GM23248 (cell line): ENCODE data around the gene ABR. TPM values are rescaled to one million over a fixed set of nuclear protein-coding genes. Genes with fewer than 3 reads are reported as not detected.

Source experiments
- DNase-seq: peaks from one replicate; pipeline ENCODE4 v3.0.0-alpha.2; 2015
- H2AFZ ChIP-seq: fragments of 200-600 bp; sonication (generic); 2 replicates; pipeline ENCODE4 v1.6.1; 2016; ENCODE audit warnings: antibody characterized with exemption
- H3F3A ChIP-seq: fragments of 200-600 bp; sonication (generic); 2 replicates; pipeline ENCODE4 v1.6.1; 2016; ENCODE audit warnings: mild to moderate bottlenecking, antibody characterized with exemption, mixed run types; ENCODE audit not compliant: insufficient read depth
- H3K27ac ChIP-seq: fragments of 200-600 bp; sonication (generic); 2 replicates; pipeline ENCODE4 v1.5.1; 2016; ENCODE audit warnings: mild to moderate bottlenecking
- H3K27me3 ChIP-seq: fragments of 200-600 bp; sonication (generic); replicated peaks from 2 replicates; pipeline ENCODE4 v1.6.1; 2016; ENCODE audit warnings: mild to moderate bottlenecking; ENCODE audit not compliant: insufficient read depth
- H3K36me3 ChIP-seq: fragments of 200-600 bp; sonication (generic); 2 replicates; pipeline ENCODE4 v1.6.1; 2016; ENCODE audit warnings: low read depth, mild to moderate bottlenecking
- H3K4me1 ChIP-seq: fragments of 200-600 bp; sonication (generic); 2 replicates; pipeline ENCODE4 v1.6.1; 2016; ENCODE audit warnings: mild to moderate bottlenecking; ENCODE audit not compliant: insufficient read depth
- H3K4me2 ChIP-seq: fragments of 200-600 bp; sonication (generic); one replicate; pipeline ENCODE4 v1.6.1; 2016; ENCODE audit warnings: mild to moderate bottlenecking; ENCODE audit not compliant: unreplicated experiment
- H3K4me3 ChIP-seq: fragments of 200-600 bp; sonication (generic); 2 replicates; pipeline ENCODE4 v1.5.1; 2016; ENCODE audit warnings: mild to moderate bottlenecking
- H3K79me2 ChIP-seq: fragments of 200-600 bp; sonication (generic); 2 replicates; pipeline ENCODE4 v1.6.1; 2016; ENCODE audit warnings: mild to moderate bottlenecking; ENCODE audit not compliant: insufficient read depth
- H3K9ac ChIP-seq: fragments of 200-600 bp; sonication (generic); 2 replicates; pipeline ENCODE4 v1.6.1; 2016; ENCODE audit warnings: mild to moderate bottlenecking
- H3K9me2 ChIP-seq: fragments of 200-600 bp; sonication (generic); 2 replicates; pipeline ENCODE4 v1.6.1; 2016; ENCODE audit warnings: mixed run types, mild to moderate bottlenecking, moderate library complexity; ENCODE audit not compliant: insufficient read depth
- H3K9me3 ChIP-seq: fragments of 200-600 bp; sonication (generic); one replicate; pipeline ENCODE4 v1.6.1; 2017; ENCODE audit warnings: low read depth
- H4K20me1 ChIP-seq: fragments of 200-600 bp; sonication (generic); 2 replicates; pipeline ENCODE4 v1.6.0; 2016; ENCODE audit not compliant: insufficient read depth
- EZH2 ChIP-seq: fragments of 200-600 bp; sonication (generic); IDR thresholded peaks from 2 replicates; pipeline ENCODE4 v1.6.1; 2018; ENCODE audit warnings: antibody characterized with exemption, mild to moderate bottlenecking; ENCODE audit not compliant: insufficient read depth, poor library complexity, severe bottlenecking
- EZH2phosphoT487 ChIP-seq: fragments of 200-600 bp; sonication (generic); IDR thresholded peaks from 2 replicates; pipeline ENCODE4 v1.6.1; 2018; ENCODE audit warnings: antibody characterized with exemption, moderate library complexity, mild to moderate bottlenecking, low read depth; ENCODE audit not compliant: insufficient read depth
- WGBS, 2 experiments: methylation state at CpG; one replicate each; pipeline ENCODE4 v1.1.6; 2015 to 2017; ENCODE audit warnings: low lambda C conversion rate in 2 of 2, low coverage in 1 of 2; ENCODE audit errors: missing lambda C conversion rate in 2 of 2; 5-methylcytosine and 5-hydroxymethylcytosine counted together
- in situ Hi-C: fragments of 300-500 bp; cut with MboI; formaldehyde crosslinking; loops from 2 replicates; pipeline ENCODE4 v1.15.0; 2020
- polyA plus RNA-seq: library from polyadenylated mRNA; unstranded; fragments of >200 nt; fragmentation: Nextera tagmentation; extraction: Ambion mirVana; gene quantifications from 2 replicates; pipeline ENCODE4 v1.2.1, GENCODE V29; 2016
- total RNA-seq: library from RNA; depleted of rRNA; stranded (reverse); fragments of >200 nt; shearing (Covaris generic); gene quantifications from 2 replicates; pipeline ENCODE4 v1.2.3, GENCODE V29; 2014

Gene ABR
- total and polyA plus RNA-seq, 2 experiments from 2014 or later, result 24.4 to 38.2 TPM

DNA sequence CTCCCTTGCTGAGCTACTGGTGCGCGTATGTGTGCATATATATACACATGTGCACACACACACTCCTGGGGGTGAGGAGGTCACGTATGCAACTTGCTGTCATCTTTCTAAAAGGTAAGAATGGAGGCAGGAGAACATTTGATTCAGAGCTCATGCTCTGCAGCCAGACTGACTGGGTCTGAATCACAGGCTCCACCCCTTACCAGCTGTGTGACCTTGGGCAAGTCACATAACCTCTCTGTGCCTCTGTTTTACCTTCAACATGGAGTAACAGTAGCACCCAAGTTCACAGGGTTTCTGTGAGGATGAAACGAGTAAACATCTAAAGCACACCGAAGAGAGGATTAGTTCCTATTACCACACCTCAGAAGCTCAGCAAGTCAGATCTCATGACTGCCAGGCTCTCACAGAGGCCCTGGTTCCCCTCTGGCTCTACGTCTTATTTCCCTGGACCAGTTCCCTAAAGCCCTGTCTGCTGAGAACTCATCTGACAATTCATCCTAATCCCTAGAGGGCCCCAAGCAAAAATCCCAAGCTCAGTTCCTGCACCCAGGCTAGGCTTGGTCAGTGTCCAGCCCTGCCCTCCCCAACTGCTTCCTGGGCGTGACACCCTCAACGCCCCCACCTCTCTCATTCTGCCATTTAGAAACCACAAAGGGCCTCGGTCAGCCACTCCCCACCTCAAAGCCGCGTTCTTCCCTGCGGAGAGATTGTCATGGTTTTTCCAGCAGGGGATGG, 28.7 kb downstream of the ABR start:
- Histone ChIP-seq H3K4me3 (no peak overlapping the region), H3K27ac (no peak overlapping the region), H3K36me3 (no peaks in the 10 kb centered on the region), H3K27me3 (no peaks in the 10 kb centered on the region), H4K20me1 (no peaks in the 10 kb centered on the region), H3K4me1 (no peaks in the 10 kb centered on the region), H3F3A (no peaks in the 10 kb centered on the region), H3K9me3 (no peaks in the 10 kb centered on the region), H3K9me2 (no peaks in the 10 kb centered on the region), H3K9ac (no peak overlapping the region), H3K4me2 (no peak overlapping the region), H2AFZ (no peak overlapping the region), H3K79me2 (no peaks in the 10 kb centered on the region)
- WGBS, 2 experiments, result 71 to 72% methylated on average over 12 of the region's 12 CpGs
- TF ChIP-seq EZH2phosphoT487 (no peak), EZH2 (no peak)
- DNase-seq, result no peak
- in situ Hi-C loops, result no loop called here

DNA sequence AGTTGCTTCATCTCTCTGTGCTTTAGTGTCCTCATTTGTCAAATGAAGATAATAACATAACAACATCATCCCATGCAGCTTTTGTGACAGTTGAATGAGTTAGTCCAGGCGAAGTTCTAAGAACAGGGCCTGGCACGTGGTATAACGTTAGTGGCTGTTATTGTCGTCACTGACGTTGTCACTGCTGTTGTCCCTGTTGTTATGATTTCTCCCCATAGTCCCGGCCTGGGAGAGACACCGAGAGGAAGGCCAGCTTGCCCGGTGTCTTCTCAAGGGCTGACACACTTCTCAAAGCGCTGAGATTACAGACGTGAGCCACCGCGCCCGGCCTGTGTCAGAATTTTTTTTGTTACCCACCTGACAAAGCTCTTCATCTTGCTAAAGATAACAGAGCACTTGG, 29.9 kb downstream of the ABR start:
- Histone ChIP-seq H3K4me1 (no peaks in the 10 kb centered on the region), H3K36me3 (no peaks in the 10 kb centered on the region), H3K4me2 (no peak overlapping the region), H3K27me3 (no peaks in the 10 kb centered on the region), H3F3A (no peaks in the 10 kb centered on the region), H3K9me2 (no peaks in the 10 kb centered on the region), H4K20me1 (no peaks in the 10 kb centered on the region), H3K27ac (no peak overlapping the region), H3K9me3 (no peaks in the 10 kb centered on the region), H2AFZ (no peak overlapping the region), H3K9ac (no peak overlapping the region), H3K4me3 (no peak overlapping the region), H3K79me2 (no peaks in the 10 kb centered on the region)
- in situ Hi-C loops, result no loop called here
- TF ChIP-seq EZH2phosphoT487, result no peak
- no peak for TF ChIP-seq EZH2
- 87 to 91% methylated on average over 13 of the region's 13 CpGs for WGBS, 2 experiments
- no peak for DNase-seq

- in situ Hi-C loops, result no loop called here
- peak; percentile 58 for DNase-seq
- H4K20me1 ChIP-seq, result no peaks in the 10 kb centered on the region
Observed at GRCh38 chr17:1147664-1148063, 32.1 kb downstream of the ABR start.

GRCh38 chr17:1146561-1147265, 33.1 kb downstream of the ABR start:
- Histone ChIP-seq H2AFZ (no peak overlapping the region), H3K4me3 (no peak overlapping the region), H3K36me3 (no peaks in the 10 kb centered on the region), H3K9me3 (no peaks in the 10 kb centered on the region), H3K4me2 (no peak overlapping the region), H3F3A (no peaks in the 10 kb centered on the region), H3K27ac (no peak overlapping the region), H3K4me1 (no peaks in the 10 kb centered on the region), H3K9ac (no peak overlapping the region), H3K79me2 (no peaks in the 10 kb centered on the region), H3K27me3 (no peaks in the 10 kb centered on the region), H3K9me2 (no peaks in the 10 kb centered on the region), H4K20me1 (no peaks in the 10 kb centered on the region)
- no peak for DNase-seq
- 72 to 80% methylated on average over 7 to 9 of the region's 9 CpGs for WGBS, 2 experiments
- TF ChIP-seq EZH2phosphoT487 (no peak), EZH2 (no peak)
- in situ Hi-C loops, result no loop called here

More at GRCh38 chr17:1147664-1148063, 32.1 kb downstream of the ABR start:
- no peaks in the 10 kb centered on the region for H3F3A ChIP-seq
- H2AFZ ChIP-seq, result no peak overlapping the region
- H3K4me3 ChIP-seq, result no peak overlapping the region
- no peaks in the 10 kb centered on the region for H3K9me2 ChIP-seq
- no peak overlapping the region for H3K27ac ChIP-seq
- no peaks in the 10 kb centered on the region for H3K79me2 ChIP-seq
- no peak overlapping the region for H3K4me2 ChIP-seq
- no peaks in the 10 kb centered on the region for H3K36me3 ChIP-seq
- H3K4me1 ChIP-seq, result no peaks in the 10 kb centered on the region
- no peak for TF ChIP-seq EZH2phosphoT487
- no peak for TF ChIP-seq EZH2
- H3K9ac ChIP-seq, result no peak overlapping the region
- H3K27me3 ChIP-seq, result no peaks in the 10 kb centered on the region
- no peaks in the 10 kb centered on the region for H3K9me3 ChIP-seq
- WGBS, 2 experiments, result 70 to 77% methylated on average over 8 of the region's 8 CpGs
